Gastrocnemius medialis (tissue), 4 donors: Measurements from ENCODE around the gene DHRS3. TPM values are rescaled to one million over a fixed set of nuclear protein-coding genes. Genes with fewer than 3 reads are reported as not detected.

ENCODE experiments used
- ATAC-seq, 2 donors: fragments of 150-250 bp; one replicate each; pipeline ENCODE4 v1.9.1; 2016
- DNase-seq, 2 donors: peaks; one replicate each; pipeline ENCODE4 v3.0.0-alpha.2; 2019
- H3K27ac ChIP-seq, 4 donors: fragments of 200-600 bp; sonication (generic); 1 replicate in 1 of 4; 2 replicates in 3 of 4; pipeline ENCODE4 v1.5.1; 2016 to 2018; ENCODE audit warnings: mild to moderate bottlenecking in 2 of 4, moderate library complexity in 1 of 4
- H3K27me3 ChIP-seq, 3 donors: fragments of 200-600 bp; sonication (generic) in 2 of 3; 1 replicate in 1 of 3; 2 replicates in 2 of 3; pipeline versions ENCODE4 v1.5.1 to v1.6.0; 2016 to 2019; ENCODE audit warnings: mild to moderate bottlenecking in 1 of 3, moderate library complexity in 1 of 3
- H3K36me3 ChIP-seq, 2 donors: fragments of 200-600 bp; sonication (generic) in 1 of 2; one replicate each; pipeline ENCODE4 v1.5.1; 2017 to 2018
- H3K4me1 ChIP-seq, 2 donors: fragments of 200-600 bp; sonication (generic) in 1 of 2; one replicate each; pipeline ENCODE4 v1.5.1; 2016 to 2017; ENCODE audit warnings: mild to moderate bottlenecking in 2 of 2
- H3K4me3 ChIP-seq, 4 donors: fragments of 200-600 bp; sonication (generic) in 3 of 4; 1 replicate in 1 of 4; 2 replicates in 3 of 4; pipeline ENCODE4 v1.5.1; 2016 to 2019; ENCODE audit warnings: mild to moderate bottlenecking in 2 of 4
- H3K9me3 ChIP-seq, 3 donors: fragments of 200-600 bp; sonication (generic) in 2 of 3; 1 replicate in 1 of 3; 2 replicates in 2 of 3; pipeline ENCODE4 v1.5.1; 2016 to 2019
- POLR2A ChIP-seq, 2 donors: fragments of 450-650 bp; IDR thresholded peaks; one replicate each; pipeline ENCODE4 v1.6.1; 2017; ENCODE audit warnings: antibody characterized with exemption in 2 of 2, mild to moderate bottlenecking in 2 of 2, moderate library complexity in 2 of 2
- in situ Hi-C, 4 donors: fragments of 200-750 bp; cut with MboI; loops; one replicate each; pipeline versions ENCODE4 v1.15.0 to v1.8.0; 2017; ENCODE audit warnings: low sequenced_read_pairs in 4 of 4
- intact Hi-C: fragments of 100-400 bp; cut with DNase I; formaldehyde crosslinking; loops from one replicate; pipeline ENCODE4 v1.15.1; 2023; ENCODE audit warnings: low total_unique reads
- total RNA-seq, 4 donors: library from RNA; depleted of rRNA; stranded (reverse); fragments of >200 nt; gene quantifications; one replicate each; pipeline versions ENCODE4 v1.1.0 to v1.2.3, GENCODE V29; 2016
- TF ChIP-seq, protein P1 (sequence below), 5 experiments: fragments of 450-650 bp in 3 of 5; fragments of 200-600 bp in 2 of 5; sonication (generic) in 2 of 5; IDR thresholded peaks in 4 of 5; conservative IDR thresholded peaks in 1 of 5; 1 replicate in 4 of 5; 2 replicates in 1 of 5; pipeline ENCODE4 v1.5.1; 2016 to 2019; ENCODE audit warnings: antibody characterized with exemption in 5 of 5, mild to moderate bottlenecking in 3 of 5, moderate library complexity in 3 of 5

DHRS3 gene
- total RNA-seq, 4 donors from 2014 or later, result 28.5 to 108 (median 67.0) TPM

DNA sequence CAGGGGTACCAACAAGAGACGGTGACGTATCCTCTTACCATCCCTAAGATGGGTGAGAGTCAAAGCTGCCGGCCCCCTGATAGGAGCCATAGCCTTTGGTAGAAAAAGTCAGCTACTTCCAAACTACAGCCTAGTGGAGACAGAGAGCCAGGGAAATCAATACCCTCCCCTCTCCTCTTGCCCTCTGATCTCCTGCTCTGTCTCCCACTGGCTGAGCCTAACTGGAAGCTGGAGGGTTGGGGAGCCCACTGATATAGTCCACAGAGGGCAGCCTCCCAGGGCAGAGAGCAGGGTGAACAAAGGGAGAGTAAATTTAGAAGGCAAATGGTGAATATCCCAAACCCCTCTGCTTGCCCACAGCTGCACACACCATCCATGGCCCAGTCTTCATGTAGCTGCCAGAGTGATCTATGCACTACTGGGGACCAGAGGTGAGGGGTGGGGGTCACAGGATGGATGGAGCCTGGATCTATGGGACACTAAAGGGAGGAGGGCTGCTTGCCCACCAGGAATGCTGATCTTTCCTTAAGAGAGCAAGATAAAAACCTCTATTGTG lies 80.0 kb downstream of the DHRS3 start:
- H3K27ac ChIP-seq, result no peak overlapping the region
- H3K36me3 ChIP-seq, result no peaks in the 10 kb centered on the region
- no peak for DNase-seq
- in situ Hi-C loops (no loop called here), intact Hi-C loops (loop anchor here (2.0 kb wide), 1 partner anchor 57 kb away; no protein-coding TSS in a partner anchor)
- H3K9me3 ChIP-seq, result no peaks in the 10 kb centered on the region
- ATAC-seq, result no peak
- peaks cover 13 to 18% of the 10 kb centered on the region in 2 donors for H3K4me1 ChIP-seq
- no peaks in the 10 kb centered on the region for H3K27me3 ChIP-seq
- TF ChIP-seq, protein P1, sequence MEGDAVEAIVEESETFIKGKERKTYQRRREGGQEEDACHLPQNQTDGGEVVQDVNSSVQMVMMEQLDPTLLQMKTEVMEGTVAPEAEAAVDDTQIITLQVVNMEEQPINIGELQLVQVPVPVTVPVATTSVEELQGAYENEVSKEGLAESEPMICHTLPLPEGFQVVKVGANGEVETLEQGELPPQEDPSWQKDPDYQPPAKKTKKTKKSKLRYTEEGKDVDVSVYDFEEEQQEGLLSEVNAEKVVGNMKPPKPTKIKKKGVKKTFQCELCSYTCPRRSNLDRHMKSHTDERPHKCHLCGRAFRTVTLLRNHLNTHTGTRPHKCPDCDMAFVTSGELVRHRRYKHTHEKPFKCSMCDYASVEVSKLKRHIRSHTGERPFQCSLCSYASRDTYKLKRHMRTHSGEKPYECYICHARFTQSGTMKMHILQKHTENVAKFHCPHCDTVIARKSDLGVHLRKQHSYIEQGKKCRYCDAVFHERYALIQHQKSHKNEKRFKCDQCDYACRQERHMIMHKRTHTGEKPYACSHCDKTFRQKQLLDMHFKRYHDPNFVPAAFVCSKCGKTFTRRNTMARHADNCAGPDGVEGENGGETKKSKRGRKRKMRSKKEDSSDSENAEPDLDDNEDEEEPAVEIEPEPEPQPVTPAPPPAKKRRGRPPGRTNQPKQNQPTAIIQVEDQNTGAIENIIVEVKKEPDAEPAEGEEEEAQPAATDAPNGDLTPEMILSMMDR (IDR thresholded peaks at IDR 0.05 in 4 of 5, conservative IDR thresholded peaks at IDR 0.05 in 1 of 5), result no peak
- no peak for TF ChIP-seq POLR2A (IDR thresholded peaks at IDR 0.05)
- H3K4me3 ChIP-seq, result no peak overlapping the region

DNA sequence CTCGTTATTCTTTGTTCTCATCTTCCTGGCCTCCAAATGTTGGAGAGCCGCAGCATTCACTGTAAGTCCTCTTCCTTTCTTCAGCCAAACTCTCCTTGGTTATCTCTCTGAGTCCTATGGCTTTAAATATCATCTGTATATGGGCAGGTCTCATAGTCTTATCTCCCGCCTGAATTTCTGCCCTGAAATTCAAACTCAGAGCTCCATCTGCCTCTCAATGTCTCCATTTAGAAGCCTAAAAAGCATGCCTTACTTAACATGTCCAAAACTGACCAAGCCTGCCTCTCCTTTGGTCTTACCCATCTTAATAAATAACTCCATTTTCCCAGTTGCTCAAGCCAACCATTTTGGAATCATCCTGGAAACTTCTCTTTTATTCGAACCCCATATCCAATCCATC lies 80.7 kb downstream of the DHRS3 start:
- Histone ChIP-seq H3K4me1 (peaks cover 13 to 18% of the 10 kb centered on the region in 2 donors), H3K27me3 (no peaks in the 10 kb centered on the region), H3K4me3 (no peak overlapping the region), H3K27ac (no peak overlapping the region), H3K36me3 (no peaks in the 10 kb centered on the region), H3K9me3 (no peaks in the 10 kb centered on the region)
- ATAC-seq (no peak), DNase-seq (no peak)
- intact Hi-C loops, result no loop called here
- in situ Hi-C loops, result no loop called here
- TF ChIP-seq, protein P1 (IDR thresholded peaks at IDR 0.05 in 4 of 5, conservative IDR thresholded peaks at IDR 0.05 in 1 of 5), result no peak
- no peak for TF ChIP-seq POLR2A (IDR thresholded peaks at IDR 0.05)

DNA sequence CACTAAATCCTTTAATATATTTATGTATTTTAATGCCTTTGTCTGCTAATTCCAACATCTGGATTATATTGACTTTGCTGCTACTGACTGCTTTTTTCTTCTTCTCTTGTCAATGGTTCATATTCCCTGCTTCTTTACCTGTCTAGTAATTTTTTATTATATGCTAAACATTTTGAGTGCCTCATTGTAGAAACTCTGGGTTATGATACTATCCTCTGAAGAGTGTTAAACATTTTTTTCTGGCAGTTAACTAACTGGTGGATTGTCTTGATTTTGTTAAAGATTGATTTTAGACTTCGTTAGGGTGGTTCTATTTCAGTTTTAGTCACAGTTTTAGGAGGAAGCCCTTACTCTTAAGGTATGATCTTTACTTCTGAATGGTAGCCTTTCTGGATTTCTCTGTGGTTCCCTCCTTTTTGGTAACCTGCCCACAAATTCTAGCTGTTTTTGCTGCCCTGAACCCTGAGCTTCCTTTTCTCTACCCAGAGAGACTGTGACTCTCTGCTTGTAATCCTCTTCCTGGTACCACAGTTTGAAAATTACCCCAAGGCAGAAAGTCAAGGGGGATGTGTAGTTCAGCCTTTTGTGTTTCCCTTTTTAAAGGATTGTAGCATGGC lies 81.9 kb downstream of the DHRS3 start:
- in situ Hi-C loops (no loop called here), intact Hi-C loops (no loop called here)
- TF ChIP-seq POLR2A (IDR thresholded peaks at IDR 0.05), result no peak
- TF ChIP-seq, protein P1 (IDR thresholded peaks at IDR 0.05 in 4 of 5, conservative IDR thresholded peaks at IDR 0.05 in 1 of 5), result no peak
- no peak for DNase-seq
- no peak for ATAC-seq
- Histone ChIP-seq H3K27ac (no peak overlapping the region), H3K4me1 (peaks cover 11 to 15% of the 10 kb centered on the region in 2 donors), H3K36me3 (no peaks in the 10 kb centered on the region), H3K27me3 (no peaks in the 10 kb centered on the region), H3K4me3 (no peak overlapping the region), H3K9me3 (no peaks in the 10 kb centered on the region)

DNA sequence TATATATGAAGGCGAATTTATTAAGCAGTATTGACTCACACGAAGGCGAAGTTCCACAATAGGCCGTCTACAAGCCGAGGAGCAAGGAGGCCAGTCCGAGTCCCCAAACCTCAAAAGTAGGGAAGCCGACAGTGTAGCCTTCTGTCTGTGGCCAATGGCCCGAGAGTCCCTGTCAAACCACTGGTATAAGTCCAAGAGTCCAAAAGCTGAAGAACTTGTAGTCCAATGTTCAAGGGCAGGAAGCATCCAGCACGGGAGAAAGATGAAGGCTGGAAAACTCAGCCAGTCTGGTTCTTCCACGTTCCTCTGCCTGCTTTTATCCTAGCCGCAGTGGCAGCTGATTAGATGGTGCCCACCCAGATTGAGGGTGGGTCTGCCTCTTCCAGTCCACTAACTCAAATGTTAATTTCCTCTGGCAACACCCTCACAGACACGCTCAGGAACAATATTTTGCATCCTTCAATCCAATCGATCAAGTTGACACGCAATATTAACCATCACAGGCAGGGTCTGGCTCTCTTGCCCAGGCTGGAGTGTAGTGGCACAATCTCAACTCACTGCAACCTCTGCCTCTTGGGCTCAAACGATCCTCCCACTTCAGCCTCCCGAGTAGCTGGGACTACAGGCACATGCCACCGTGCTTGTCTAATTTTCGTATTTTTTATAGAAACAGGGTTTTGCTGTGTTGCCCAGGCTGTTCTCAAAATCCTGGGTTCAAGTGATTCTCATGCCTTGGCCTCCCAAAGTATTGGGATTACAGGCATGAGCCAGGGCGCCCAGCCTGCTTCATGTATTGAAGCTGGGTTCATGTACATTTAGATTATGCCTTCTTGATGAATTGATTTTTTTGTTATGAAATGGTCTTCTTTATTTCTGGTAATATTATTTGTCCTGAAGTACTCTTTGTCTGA lies 85.3 kb downstream of the DHRS3 start:
- intact Hi-C loops (no loop called here), in situ Hi-C loops (no loop called here)
- H3K27ac ChIP-seq, result no peak overlapping the region
- H3K4me1 ChIP-seq, result peaks cover 6 to 8% of the 10 kb centered on the region in 2 donors
- H3K27me3 ChIP-seq, result no peaks in the 10 kb centered on the region
- no peak for TF ChIP-seq POLR2A (IDR thresholded peaks at IDR 0.05)
- TF ChIP-seq, protein P1 (IDR thresholded peaks at IDR 0.05 in 4 of 5, conservative IDR thresholded peaks at IDR 0.05 in 1 of 5), result no peak
- no peak overlapping the region for H3K4me3 ChIP-seq
- ATAC-seq, result no peak
- H3K9me3 ChIP-seq, result no peaks in the 10 kb centered on the region
- H3K36me3 ChIP-seq, result no peaks in the 10 kb centered on the region
- no peak for DNase-seq
